GM12878 (cell line): ENCODE data around the gene RUNDC1.

ENCODE experiments used
- ZNF274 ChIP-seq: IDR thresholded peaks from one replicate; pipeline ENCODE4 v1.8.0; 2011; ENCODE audit not compliant: insufficient read length, insufficient read depth
- TF ChIP-seq, protein P1 (sequence below), 3 experiments: IDR thresholded peaks in 2 of 3; conservative IDR thresholded peaks in 1 of 3; 2 replicates each; pipeline ENCODE4 v1.5.1; 2011; ENCODE audit warnings: low read depth in 3 of 3, low read length in 3 of 3, mild to moderate bottlenecking in 3 of 3, control low read depth in 2 of 3, moderate library complexity in 2 of 3, inconsistent platforms in 1 of 3, mixed read lengths in 1 of 3; ENCODE audit not compliant: control insufficient read depth in 2 of 3, insufficient read depth in 1 of 3; ENCODE audit errors: extremely low read depth in 1 of 3

DNA sequence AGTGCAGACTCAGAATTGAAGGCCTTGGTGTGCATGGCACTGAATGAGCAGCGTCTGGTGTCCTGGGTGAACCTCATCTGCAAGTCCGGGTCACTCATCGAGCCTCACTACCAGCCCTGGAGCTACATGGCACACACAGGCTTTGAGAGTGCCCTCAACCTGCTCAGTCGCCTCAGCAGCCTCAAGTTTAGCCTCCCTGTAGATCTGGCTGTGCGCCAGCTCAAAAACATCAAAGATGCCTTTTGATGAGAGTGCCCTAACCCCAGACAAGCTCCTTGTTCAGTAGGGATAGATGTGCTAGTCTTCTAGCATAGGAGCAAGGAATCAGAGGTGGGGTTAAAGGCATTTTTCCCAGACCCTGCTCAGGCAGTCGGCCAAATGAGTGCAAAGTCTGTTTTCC is 11.1 kb downstream of the RUNDC1 start:
- TF ChIP-seq, protein P1, sequence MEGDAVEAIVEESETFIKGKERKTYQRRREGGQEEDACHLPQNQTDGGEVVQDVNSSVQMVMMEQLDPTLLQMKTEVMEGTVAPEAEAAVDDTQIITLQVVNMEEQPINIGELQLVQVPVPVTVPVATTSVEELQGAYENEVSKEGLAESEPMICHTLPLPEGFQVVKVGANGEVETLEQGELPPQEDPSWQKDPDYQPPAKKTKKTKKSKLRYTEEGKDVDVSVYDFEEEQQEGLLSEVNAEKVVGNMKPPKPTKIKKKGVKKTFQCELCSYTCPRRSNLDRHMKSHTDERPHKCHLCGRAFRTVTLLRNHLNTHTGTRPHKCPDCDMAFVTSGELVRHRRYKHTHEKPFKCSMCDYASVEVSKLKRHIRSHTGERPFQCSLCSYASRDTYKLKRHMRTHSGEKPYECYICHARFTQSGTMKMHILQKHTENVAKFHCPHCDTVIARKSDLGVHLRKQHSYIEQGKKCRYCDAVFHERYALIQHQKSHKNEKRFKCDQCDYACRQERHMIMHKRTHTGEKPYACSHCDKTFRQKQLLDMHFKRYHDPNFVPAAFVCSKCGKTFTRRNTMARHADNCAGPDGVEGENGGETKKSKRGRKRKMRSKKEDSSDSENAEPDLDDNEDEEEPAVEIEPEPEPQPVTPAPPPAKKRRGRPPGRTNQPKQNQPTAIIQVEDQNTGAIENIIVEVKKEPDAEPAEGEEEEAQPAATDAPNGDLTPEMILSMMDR (IDR thresholded peaks at IDR 0.05 in 2 of 3, conservative IDR thresholded peaks at IDR 0.05 in 1 of 3; ENCODE audit: control insufficient read depth in 2 of 3, extremely low read depth in 1 of 3, insufficient read depth in 1 of 3, low read depth in 3 of 3, low read length in 3 of 3) = no peak
- no peak for TF ChIP-seq ZNF274
